Amygdala (tissue), 56 donors: Measurements from ENCODE around the gene SLC7A10.
"Not testable (repeated sequence)": the region's sequence is repeated elsewhere in the genome, so short reads cannot be mapped to it uniquely, and the experiment has no call there.

Experiments used
- DNase-seq, 56 donors: peaks; one replicate each; lab custom pipeline; 2025; lab: John Stamatoyannopoulos, UW

SLC7A10 gene

GRCh38 chr19:33189453-33189852 is 36.2 kb downstream of the SLC7A10 start:
- DNase-seq: no peak

GRCh38 chr19:33187183-33187540 is 38.5 kb downstream of the SLC7A10 start:
- DNase-seq: no peak

- DNase-seq: peak in 1 of 56 donors; percentile 29
These were observed 39.0 kb downstream of the SLC7A10 start for GRCh38 chr19:33186431-33187182.

DNA sequence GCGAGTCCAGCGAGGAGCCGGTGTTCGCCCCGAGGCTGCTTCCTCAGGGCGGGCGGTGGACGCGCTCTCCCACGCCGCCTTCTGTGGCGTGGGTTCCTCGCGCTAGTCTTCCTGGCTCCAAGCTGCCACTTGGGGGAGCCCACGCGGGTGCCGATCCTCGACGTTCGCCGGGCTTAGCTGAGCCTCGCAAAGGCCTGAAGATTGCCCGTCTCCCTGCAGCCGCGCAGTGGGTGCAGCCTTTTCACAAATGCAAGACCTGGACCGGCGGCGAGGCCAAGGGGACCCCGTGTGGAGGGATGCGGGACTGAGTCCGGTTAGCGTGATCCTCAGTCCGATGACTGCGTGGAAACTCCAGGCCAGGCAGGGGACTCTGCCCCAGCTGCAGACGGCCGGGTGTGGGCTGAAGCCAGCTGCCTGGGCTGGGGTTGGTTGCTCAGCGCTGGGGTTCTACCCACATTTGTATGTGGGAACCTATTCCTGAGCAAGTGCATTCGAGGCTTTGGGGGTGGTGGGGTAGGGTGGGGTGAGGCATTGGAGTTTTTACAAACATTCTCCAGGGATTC is 48.2 kb downstream of the SLC7A10 start:
- DNase-seq: peak in 16 of 56 donors; percentile 65 to 89 (median 78)

GRCh38 chr19:33176670-33177416 is 48.8 kb downstream of the SLC7A10 start:
- DNase-seq: peak; percentile 80 to 100 (median 94)

DNA sequence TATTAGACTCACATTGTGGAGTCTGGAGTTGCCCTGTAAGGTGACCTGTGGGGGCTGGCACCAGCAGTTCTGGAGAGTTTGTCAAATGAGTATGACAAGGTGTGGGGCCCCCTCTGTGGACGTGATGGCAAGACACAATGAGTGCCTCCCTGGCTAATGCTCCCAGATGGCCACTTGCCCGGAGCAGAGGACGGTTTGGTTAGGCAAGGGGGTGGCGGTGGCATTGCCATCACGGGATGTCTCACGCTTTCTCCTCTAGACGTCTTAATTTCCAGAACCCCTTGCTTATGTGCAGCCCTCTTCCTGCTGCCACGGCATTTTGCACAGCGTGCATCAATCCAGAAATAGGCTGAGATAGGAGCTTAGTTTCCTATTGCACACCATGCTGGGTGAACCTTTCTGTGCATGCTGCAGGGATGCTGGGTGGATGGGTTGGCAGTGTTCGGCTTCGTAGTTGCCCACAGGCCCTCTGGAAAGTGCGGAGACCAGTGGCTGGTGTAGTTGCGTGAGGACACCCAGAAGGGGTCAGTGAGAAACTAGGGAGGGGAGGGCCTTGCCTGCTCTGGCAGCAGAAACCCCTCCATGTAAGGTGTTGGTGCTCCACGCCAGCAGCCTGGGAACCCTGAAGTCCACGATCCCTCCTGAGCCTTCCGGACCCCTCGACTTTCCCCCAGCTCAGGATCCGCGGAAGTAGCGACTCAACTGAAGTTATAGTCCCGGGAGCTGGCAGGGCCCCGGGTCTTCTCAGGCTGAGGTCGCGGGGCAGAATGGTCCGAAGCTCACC is 49.6 kb downstream of the SLC7A10 start:
- DNase-seq: peak in 11 of 56 donors; percentile 39 to 69 (median 51)

DNA sequence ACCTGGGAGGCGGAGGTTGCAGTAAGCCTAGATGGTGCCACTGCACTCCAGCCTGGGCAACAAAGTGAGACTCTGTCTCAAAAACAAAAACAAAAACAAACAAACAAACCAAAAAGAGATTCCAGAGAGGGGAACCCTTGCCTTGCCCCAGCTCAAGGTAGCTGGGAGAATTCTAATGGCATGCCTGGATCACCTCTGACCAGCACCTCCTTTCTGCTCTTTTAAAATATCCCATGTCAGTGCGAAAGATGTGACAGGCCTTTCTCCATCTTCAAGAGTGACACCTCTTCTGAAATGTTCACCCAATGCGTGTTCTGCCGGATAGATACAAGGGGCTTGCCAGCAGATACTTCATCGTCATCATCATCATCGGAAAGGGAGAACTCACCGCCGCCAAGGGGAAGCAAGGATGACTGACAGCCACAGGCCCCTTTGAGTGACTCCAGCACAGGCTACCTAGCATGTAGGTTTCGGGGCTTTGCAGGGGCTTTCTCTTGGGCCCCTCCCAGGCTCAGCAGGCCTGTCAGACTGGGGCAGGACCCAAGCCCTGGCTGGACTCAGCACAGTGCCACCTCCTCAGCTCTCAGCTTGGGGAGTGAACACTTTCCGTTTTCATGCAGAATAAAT is 50.4 kb downstream of the SLC7A10 start:
- DNase-seq: no peak

GRCh38 chr19:33174186-33174585 is 51.5 kb downstream of the SLC7A10 start:
- no peak for DNase-seq

DNA sequence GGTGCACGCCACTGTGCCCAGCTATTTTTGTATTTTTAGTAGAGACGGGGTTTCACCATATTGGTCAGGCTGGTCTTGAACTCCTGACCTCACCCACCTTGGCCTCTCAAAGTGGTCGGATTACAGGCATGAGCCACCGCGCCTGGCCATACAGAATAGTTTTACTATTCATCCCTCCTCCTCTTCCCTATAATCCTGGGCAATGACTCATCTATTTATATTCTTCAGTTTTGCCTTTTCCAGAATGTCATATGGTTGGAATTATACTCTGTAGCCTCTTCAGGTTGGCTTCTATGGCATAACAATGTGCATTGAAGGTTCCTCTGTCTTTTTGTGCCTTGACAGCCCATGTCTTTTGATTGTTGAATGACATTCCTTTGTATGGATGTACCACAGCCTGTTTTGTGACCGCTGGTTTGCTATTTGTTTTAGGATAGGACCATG is 53.7 kb downstream of the SLC7A10 start:
- no peak for DNase-seq

- DNase-seq: no peak
These were observed 54.3 kb downstream of the SLC7A10 start for GRCh38 chr19:33171222-33171795.

- DNase-seq: no peak
These were observed 57.1 kb downstream of the SLC7A10 start for GRCh38 chr19:33168528-33168927.

- DNase-seq: no peak
These were observed 58.2 kb downstream of the SLC7A10 start for GRCh38 chr19:33167438-33167837.

DNA sequence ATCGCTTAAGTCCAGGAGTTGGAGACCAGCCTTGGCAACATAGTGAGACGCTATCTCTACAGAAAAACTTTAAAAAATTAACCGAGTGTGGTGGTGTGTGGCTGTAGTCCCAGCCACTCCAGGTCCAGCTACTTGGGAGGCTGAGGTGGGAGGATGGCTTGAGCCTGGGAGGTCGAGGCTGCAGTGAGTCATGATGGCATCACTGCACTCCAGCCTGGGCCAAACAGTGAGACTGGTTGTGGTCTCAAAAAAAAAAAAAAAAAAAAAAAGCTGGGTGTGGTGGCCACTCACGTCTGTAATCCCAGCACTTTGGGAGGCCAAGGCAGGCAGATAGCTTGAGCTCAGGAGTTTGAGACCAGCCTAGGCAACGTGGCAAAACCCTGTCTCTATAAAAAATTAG is 59.6 kb downstream of the SLC7A10 start:
- DNase-seq: not testable (repeated sequence)

DNA sequence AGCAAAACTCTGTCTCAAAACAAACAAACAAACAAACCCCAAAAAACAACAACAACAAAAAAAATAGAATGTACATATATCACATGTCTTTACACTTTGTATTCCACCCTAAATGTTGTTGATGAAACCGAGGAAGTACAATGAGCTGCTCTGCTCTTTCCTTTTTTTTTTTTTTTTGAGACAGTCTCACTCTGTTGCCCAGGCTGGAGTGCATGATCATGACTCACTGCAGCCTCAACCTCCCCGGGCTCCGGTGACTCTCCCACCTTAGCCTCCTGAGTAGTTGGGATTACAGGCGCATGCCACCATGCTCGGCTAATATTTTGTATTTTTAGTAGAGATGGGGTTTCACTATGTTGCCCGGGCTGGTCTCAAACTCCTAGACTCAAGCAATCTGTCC is 62.2 kb downstream of the SLC7A10 start:
- DNase-seq: no peak

DNA sequence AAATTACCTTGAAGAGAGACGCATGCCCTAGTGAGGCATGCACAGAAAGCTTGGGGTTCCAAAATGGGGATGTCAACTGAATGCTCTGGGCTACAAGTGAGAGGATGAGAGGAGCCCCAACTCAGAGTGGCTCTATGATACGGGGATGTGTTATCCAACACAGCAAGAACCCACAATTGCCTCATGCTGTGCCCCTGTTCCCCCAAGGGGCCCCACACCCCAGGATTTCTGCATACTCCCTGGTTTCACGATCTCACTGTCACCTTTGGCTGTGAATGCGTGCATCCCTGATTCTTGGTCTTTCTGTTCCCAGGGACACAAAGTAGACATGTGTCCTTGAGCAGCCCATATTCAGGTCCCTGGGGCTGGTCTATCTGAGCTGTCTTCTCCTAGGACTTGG is 64.4 kb downstream of the SLC7A10 start:
- DNase-seq: no peak

DNA sequence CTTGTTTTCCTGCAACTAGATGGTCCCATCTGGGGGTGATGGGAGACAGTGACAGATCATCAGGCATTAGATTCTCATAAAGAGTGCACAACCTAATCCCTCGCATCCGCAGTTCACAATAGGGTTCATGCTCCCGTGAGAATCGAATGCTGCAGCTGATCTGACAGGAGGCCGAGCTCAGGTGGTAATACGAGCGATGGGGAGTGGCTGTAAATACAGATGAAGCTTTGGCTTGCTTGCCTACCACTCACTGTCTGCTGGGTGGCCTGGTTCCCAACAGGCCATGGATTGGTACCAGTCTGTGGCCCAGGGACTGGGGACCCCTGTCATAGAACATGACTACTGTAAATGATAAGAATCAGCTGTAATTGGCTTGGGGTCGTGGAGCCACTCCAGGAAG is 65.8 kb downstream of the SLC7A10 start:
- DNase-seq: no peak

DNA sequence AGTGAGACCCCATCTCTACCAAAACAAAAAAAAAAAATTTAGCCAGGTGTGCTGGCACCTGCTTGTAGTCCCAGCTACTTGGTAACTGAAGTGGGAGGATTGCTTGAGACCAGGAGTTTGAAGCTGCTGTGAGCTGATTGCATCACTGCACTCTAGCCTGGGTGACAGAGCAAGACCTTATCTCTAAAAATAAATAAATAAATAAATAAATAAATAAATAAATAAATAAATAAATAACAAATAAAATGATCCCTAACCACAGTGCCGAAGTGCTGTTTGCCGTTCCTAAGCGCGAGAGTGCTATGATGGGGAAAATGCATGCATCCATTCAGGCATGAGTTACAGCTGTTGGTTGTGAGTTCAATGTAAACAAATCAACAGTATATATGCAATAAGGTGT is 66.5 kb downstream of the SLC7A10 start:
- DNase-seq: no peak
